Fibroblast of lung (primary cell): ENCODE results near the gene FXYD6.

Experiments
- CTCF ChIP-seq, 2 donors: IDR thresholded peaks in 1 of 2; conservative IDR thresholded peaks in 1 of 2; 1 replicate in 1 of 2; 2 replicates in 1 of 2; pipeline ENCODE4 v1.5.1; 2011 to 2012; ENCODE audit warnings: low read length in 2 of 2, control low read depth in 1 of 2, inconsistent platforms in 1 of 2, low read depth in 1 of 2, mild to moderate bottlenecking in 1 of 2
- EZH2 ChIP-seq: IDR thresholded peaks from 2 replicates; pipeline ENCODE4 v1.5.1; 2012; ENCODE audit warnings: low read length, control low read depth, mild to moderate bottlenecking; ENCODE audit errors: missing control alignments

- TF ChIP-seq CTCF (conservative IDR thresholded peaks at IDR 0.05 in 1 of 2, IDR thresholded peaks at IDR 0.05 in 1 of 2; ENCODE audit: low read depth in 1 of 2, low read length in 2 of 2) (no peak), EZH2 (no peak)
These were observed 27.3 kb upstream of the FXYD6 start for GRCh38 chr11:117903505-117904382.
